H9 (cell line): ENCODE results near the gene SERPINA5. TPM values are rescaled to one million over a fixed set of nuclear protein-coding genes. Genes with fewer than 3 reads are reported as not detected.

Source experiments
- DNase-seq: peaks from one replicate; pipeline ENCODE4 v3.0.0-alpha.2; 2017
- H2AFZ ChIP-seq: one replicate; pipeline ENCODE4 v1.6.1; 2013; ENCODE audit warnings: mild to moderate bottlenecking, low read length, control low read depth, moderate library complexity
- H2AK5ac ChIP-seq: 2 replicates; pipeline ENCODE4 v1.6.1; 2013; ENCODE audit warnings: low read length, control low read depth, mixed read lengths; ENCODE audit not compliant: insufficient read length
- H2BK120ac ChIP-seq: one replicate; pipeline ENCODE4 v1.6.1; 2013; ENCODE audit warnings: low read depth, mild to moderate bottlenecking, low read length, control low read depth, inconsistent platforms; ENCODE audit not compliant: poor library complexity, severe bottlenecking
- H2BK12ac ChIP-seq: 2 replicates; pipeline ENCODE4 v1.6.1; 2013; ENCODE audit warnings: low read length, control low read depth, mixed read lengths, low read depth; ENCODE audit not compliant: insufficient read length
- H2BK15ac ChIP-seq: 2 replicates; pipeline ENCODE4 v1.6.1; 2013; ENCODE audit warnings: low read depth, low read length, control low read depth
- H2BK20ac ChIP-seq: one replicate; pipeline ENCODE4 v1.6.1; 2013; ENCODE audit warnings: low read depth, mild to moderate bottlenecking, low read length, control low read depth, inconsistent platforms; ENCODE audit not compliant: poor library complexity, severe bottlenecking
- H2BK5ac ChIP-seq: 2 replicates; pipeline ENCODE4 v1.6.1; 2013; ENCODE audit warnings: low read length, control low read depth, mixed read lengths; ENCODE audit not compliant: insufficient read length
- H3K14ac ChIP-seq: 2 replicates; pipeline ENCODE4 v1.6.1; 2013; ENCODE audit warnings: low read length, control low read depth; ENCODE audit not compliant: insufficient read depth
- H3K18ac ChIP-seq: 2 replicates; pipeline ENCODE4 v1.6.1; 2013; ENCODE audit warnings: low read depth, mild to moderate bottlenecking, mixed read lengths, low read length, control low read depth; ENCODE audit not compliant: insufficient read length
- H3K23ac ChIP-seq: 2 replicates; pipeline ENCODE4 v1.6.1; 2013; ENCODE audit warnings: low read length, control low read depth, mixed read lengths, low read depth; ENCODE audit not compliant: insufficient read length
- H3K23me2 ChIP-seq: 2 replicates; pipeline ENCODE4 v1.6.1; 2013; ENCODE audit warnings: low read depth, mild to moderate bottlenecking, mixed read lengths, low read length, control low read depth; ENCODE audit not compliant: insufficient read length, poor library complexity, severe bottlenecking
- H3K27ac ChIP-seq: 2 replicates; pipeline ENCODE4 v1.5.1; 2013; ENCODE audit warnings: low read length, control low read depth, mixed read lengths, low read depth; ENCODE audit not compliant: insufficient read length
- H3K27me3 ChIP-seq: 2 replicates; pipeline ENCODE4 v1.6.1; 2013; ENCODE audit warnings: low read length, control low read depth, inconsistent platforms; ENCODE audit not compliant: insufficient read depth
- H3K4ac ChIP-seq: 2 replicates; pipeline ENCODE4 v1.6.1; 2013; ENCODE audit warnings: low read depth, mild to moderate bottlenecking, control low read depth, inconsistent platforms, low read length, moderate library complexity
- H3K4me1 ChIP-seq: 2 replicates; pipeline ENCODE4 v1.6.1; 2013; ENCODE audit warnings: low read length, control low read depth, inconsistent platforms; ENCODE audit not compliant: insufficient read depth
- H3K4me2 ChIP-seq: 2 replicates; pipeline ENCODE4 v1.6.1; 2013; ENCODE audit warnings: low read length, control low read depth, mixed read lengths; ENCODE audit not compliant: insufficient read length, insufficient read depth
- H3K56ac ChIP-seq: 2 replicates; pipeline ENCODE4 v1.6.1; 2013; ENCODE audit warnings: low read depth, mild to moderate bottlenecking, mixed read lengths, low read length, control low read depth; ENCODE audit not compliant: insufficient read length
- H3K79me1 ChIP-seq: 2 replicates; pipeline ENCODE4 v1.6.1; 2013; ENCODE audit warnings: low read depth, mild to moderate bottlenecking, moderate library complexity, low read length, control low read depth, inconsistent platforms; ENCODE audit not compliant: insufficient read depth, poor library complexity, severe bottlenecking
- H3K79me2 ChIP-seq: 2 replicates; pipeline ENCODE4 v1.6.1; 2013; ENCODE audit warnings: low read length, control low read depth, inconsistent platforms; ENCODE audit not compliant: insufficient read depth
- H3K9ac ChIP-seq: 2 replicates; pipeline ENCODE4 v1.6.1; 2013; ENCODE audit warnings: low read length, control low read depth, mixed read lengths; ENCODE audit not compliant: insufficient read length; ENCODE audit errors: extremely low read depth
- H3K9me3 ChIP-seq: one replicate; pipeline ENCODE4 v1.6.1; 2013; ENCODE audit warnings: low read depth, low read length, inconsistent platforms; ENCODE audit not compliant: control insufficient read depth
- H3T11ph ChIP-seq: one replicate; pipeline ENCODE4 v1.6.1; 2013; ENCODE audit warnings: mild to moderate bottlenecking, low read length, control low read depth, inconsistent platforms
- H4K20me1 ChIP-seq: one replicate; pipeline ENCODE4 v1.6.1; 2013; ENCODE audit not compliant: control insufficient read depth, insufficient read length, insufficient read depth
- H4K5ac ChIP-seq: 2 replicates; pipeline ENCODE4 v1.6.1; 2013; ENCODE audit warnings: low read depth, mild to moderate bottlenecking, mixed read lengths, low read length, control low read depth; ENCODE audit not compliant: insufficient read length
- H4K8ac ChIP-seq: replicated peaks from 2 replicates; pipeline ENCODE4 v1.6.1; 2013; ENCODE audit warnings: low read length, control low read depth, mixed read lengths, low read depth; ENCODE audit not compliant: insufficient read length
- H4K91ac ChIP-seq: 2 replicates; pipeline ENCODE4 v1.6.1; 2013; ENCODE audit warnings: low read depth, mild to moderate bottlenecking, moderate library complexity, mixed read lengths, low read length, control low read depth; ENCODE audit not compliant: insufficient read length
- H3K27ac Mint-ChIP-seq, 3 experiments: 2 replicates in 2 of 3; 3 replicates in 1 of 3; pipeline ENCODE4 v1.8.0; 2020 to 2021; ENCODE audit warnings: mixed read lengths in 3 of 3, mild to moderate bottlenecking in 1 of 3, moderate library complexity in 1 of 3
- H3K27me3 Mint-ChIP-seq: 2 replicates; pipeline ENCODE4 v1.8.0; 2021; ENCODE audit warnings: low read depth, mild to moderate bottlenecking, moderate library complexity, mixed read lengths
- H3K36me3 Mint-ChIP-seq, 3 experiments: 2 replicates in 2 of 3; 3 replicates in 1 of 3; pipeline ENCODE4 v1.8.0; 2020 to 2021; ENCODE audit warnings: low read depth in 3 of 3, mixed read lengths in 3 of 3; ENCODE audit not compliant: insufficient read depth in 1 of 3
- H3K4me1 Mint-ChIP-seq, 2 experiments: 2 replicates each; pipeline ENCODE4 v1.8.0; 2020; ENCODE audit warnings: mixed read lengths in 2 of 2
- H3K4me3 Mint-ChIP-seq, 2 experiments: 2 replicates in 1 of 2; 3 replicates in 1 of 2; pipeline ENCODE4 v1.8.0; 2020 to 2021; ENCODE audit warnings: mild to moderate bottlenecking in 2 of 2, mixed read lengths in 2 of 2, moderate library complexity in 1 of 2
- H3K9me3 Mint-ChIP-seq, 2 experiments: 2 replicates in 1 of 2; 3 replicates in 1 of 2; pipeline ENCODE4 v1.8.0; 2020; ENCODE audit warnings: mild to moderate bottlenecking in 2 of 2, mixed read lengths in 2 of 2, moderate library complexity in 1 of 2
- CTCF ChIP-seq: fragments of 200-600 bp; sonication (generic); conservative IDR thresholded peaks from 3 replicates; pipeline ENCODE4 v1.8.0; 2021; ENCODE audit warnings: antibody characterized with exemption, mild to moderate bottlenecking
- WGBS: extraction: QIAGEN DNeasy Blood & Tissue Kit; methylation state at CpG from one replicate; pipeline ENCODE4 v1.1.7; 2013; ENCODE audit warnings: missing lambda C conversion rate, low lambda C conversion rate, mixed read lengths; ENCODE audit not compliant: insufficient read length; ENCODE audit errors: extremely low coverage; 5-methylcytosine and 5-hydroxymethylcytosine counted together
- total RNA-seq: library from RNA; stranded (reverse); gene quantifications from 2 replicates; pipeline ENCODE4 v1.2.1, GENCODE V29; 2021

Gene SERPINA5
- total RNA-seq, 1 experiment from 2014 or later: 1.1 TPM

GRCh38 chr14:94561656-94562010 is 19.6 kb upstream of the SERPINA5 start:
- Mint-ChIP-seq H3K4me1 (no peaks in the 10 kb centered on the region), H3K27me3 (peaks cover 3% of the 10 kb centered on the region; the same call in 1 of the 2 replicates), H3K36me3 (no peaks in the 10 kb centered on the region; a peak in 1 of 7 replicates), H3K4me3 (no peak overlapping the region), H3K27ac (no peak overlapping the region), H3K9me3 (peaks cover 0 to 5% of the 10 kb centered on the region in 2 experiments; a peak in 2 of 5 replicates)
- no CpG with 5 or more reads among the region's 7 CpGs for WGBS
- no peak overlapping the region for H2BK20ac ChIP-seq
- no peak for DNase-seq
- no peak overlapping the region for H2AK5ac ChIP-seq
- H2BK12ac ChIP-seq: no peak overlapping the region
- H3K23ac ChIP-seq: no peak overlapping the region
- H3K4me1 ChIP-seq: no peaks in the 10 kb centered on the region
- no peaks in the 10 kb centered on the region for H3K79me2 ChIP-seq
- H3K4me2 ChIP-seq: no peak overlapping the region
- no peaks in the 10 kb centered on the region for H3K9me3 ChIP-seq
- no peak overlapping the region for H3K56ac ChIP-seq
- no peaks in the 10 kb centered on the region for H4K20me1 ChIP-seq
- no peak overlapping the region for H4K91ac ChIP-seq
- H3K18ac ChIP-seq: no peak overlapping the region
- no peak overlapping the region for H3K27ac ChIP-seq
- TF ChIP-seq CTCF: no peak
- H2AFZ ChIP-seq: no peak overlapping the region
- H2BK120ac ChIP-seq: no peak overlapping the region
- no peak overlapping the region for H3K4ac ChIP-seq
- H4K5ac ChIP-seq: no peak overlapping the region
- H3K9ac ChIP-seq: no peak overlapping the region
- H2BK5ac ChIP-seq: no peak overlapping the region
- H2BK15ac ChIP-seq: no peak overlapping the region
- H3K23me2 ChIP-seq: no peaks in the 10 kb centered on the region
- no peaks in the 10 kb centered on the region for H3K27me3 ChIP-seq
- no peak overlapping the region for H4K8ac ChIP-seq
- H3K14ac ChIP-seq: no peak overlapping the region
- no peaks in the 10 kb centered on the region for H3K79me1 ChIP-seq
- no peak overlapping the region for H3T11ph ChIP-seq
